ENCODE data around the gene GLP1R. TPM values are rescaled to one million over a fixed set of nuclear protein-coding genes. Genes with fewer than 3 reads are reported as not detected.
A peak's percentile ranks its signal among the peaks of the same experiment; 100 is the strongest.

The GLP1R gene
- total RNA-seq, 1 experiment from 2014 or later, result 0.85 TPM

- no peaks in the 10 kb centered on the region for H3K9me3 Mint-ChIP-seq
- Histone ChIP-seq H2BK120ac (ENCODE audit: low read depth, low read length, poor library complexity, severe bottlenecking) (no peak overlapping the region), H2BK15ac (ENCODE audit: low read depth, low read length) (no peak overlapping the region), H3K56ac (ENCODE audit: insufficient read length, low read depth, low read length) (no peak overlapping the region), H2BK20ac (ENCODE audit: low read depth, low read length, poor library complexity, severe bottlenecking) (no peak overlapping the region), H3K79me1 (ENCODE audit: insufficient read depth, low read depth, low read length, poor library complexity, severe bottlenecking) (no peaks in the 10 kb centered on the region), H3K9ac (ENCODE audit: extremely low read depth, insufficient read length, low read length) (no peak overlapping the region), H3K23me2 (ENCODE audit: insufficient read length, low read depth, low read length, poor library complexity, severe bottlenecking) (no peaks in the 10 kb centered on the region), H3K23ac (ENCODE audit: insufficient read length, low read depth, low read length) (no peak overlapping the region), H2BK5ac (ENCODE audit: insufficient read length, low read length) (no peak overlapping the region), H4K8ac (replicated peaks; ENCODE audit: insufficient read length, low read depth, low read length) (no peak overlapping the region), H4K91ac (ENCODE audit: insufficient read length, low read depth, low read length) (no peak overlapping the region), H3T11ph (ENCODE audit: low read length) (no peak overlapping the region), H2AFZ (ENCODE audit: low read length) (no peak overlapping the region), H3K79me2 (ENCODE audit: insufficient read depth, low read length) (no peaks in the 10 kb centered on the region), H3K4me2 (ENCODE audit: insufficient read depth, insufficient read length, low read length) (no peak overlapping the region), H4K20me1 (ENCODE audit: control insufficient read depth, insufficient read depth, insufficient read length) (no peaks in the 10 kb centered on the region), H3K9me3 (ENCODE audit: control insufficient read depth, low read depth, low read length) (no peaks in the 10 kb centered on the region), H3K18ac (ENCODE audit: insufficient read length, low read depth, low read length) (no peak overlapping the region), H3K14ac (ENCODE audit: insufficient read depth, low read length) (no peak overlapping the region), H3K4ac (ENCODE audit: low read depth, low read length) (no peak overlapping the region), H2BK12ac (ENCODE audit: insufficient read length, low read depth, low read length) (no peak overlapping the region), H3K27ac (ENCODE audit: insufficient read length, low read depth, low read length) (no peak overlapping the region), H4K5ac (ENCODE audit: insufficient read length, low read depth, low read length) (no peak overlapping the region), H3K27me3 (ENCODE audit: insufficient read depth, low read length) (no peaks in the 10 kb centered on the region), H3K4me1 (ENCODE audit: insufficient read depth, low read length) (no peaks in the 10 kb centered on the region), H2AK5ac (ENCODE audit: insufficient read length, low read length) (no peak overlapping the region)
- TF ChIP-seq CTCF (conservative IDR thresholded peaks at IDR 0.05), result no peak
- peaks cover 15 to 17% of the 10 kb centered on the region in 2 experiments for H3K4me1 Mint-ChIP-seq
- H3K4me3 Mint-ChIP-seq, result no peak overlapping the region
- H3K27ac Mint-ChIP-seq, result no peak overlapping the region
- WGBS (ENCODE audit: extremely low coverage, insufficient read length, low lambda C conversion rate), result no CpG with 5 or more reads among the region's 5 CpGs
- H3K27me3 Mint-ChIP-seq (ENCODE audit: low read depth), result peaks cover 13% of the 10 kb centered on the region
- no peaks in the 10 kb centered on the region; a peak in 1 of 7 replicates for H3K36me3 Mint-ChIP-seq (ENCODE audit: insufficient read depth in 1 of 3, low read depth in 3 of 3)
- DNase-seq, result peak; percentile 12
Observed at GRCh38 chr6:39080246-39080875, 31.8 kb downstream of the GLP1R start.
